BLaER1 treated with 17β-estradiol and CSF1 and Interleukin-3, amounts not matched to agents 10 nM and 100 nM (cell line): ENCODE data around the gene MEGF9.
A peak's percentile ranks its signal among the peaks of the same experiment; 100 is the strongest.

Source experiments
- H3K27ac ChIP-seq, 11 experiments: shearing (Covaris generic); formaldehyde crosslinking; 2 replicates each; pipeline ENCODE4 v1.8.1; 2022
- H3K27me3 ChIP-seq, 11 experiments: shearing (Covaris generic); formaldehyde crosslinking; 2 replicates each; pipeline ENCODE4 v1.8.1; 2022
- H3K36me3 ChIP-seq, 11 experiments: shearing (Covaris generic); formaldehyde crosslinking; 2 replicates each; pipeline ENCODE4 v1.8.1; 2022
- H3K4me1 ChIP-seq, 10 experiments: shearing (Covaris generic); formaldehyde crosslinking; 2 replicates each; pipeline ENCODE4 v1.8.1; 2022
- H3K4me2 ChIP-seq, 11 experiments: shearing (Covaris generic); formaldehyde crosslinking; 2 replicates each; pipeline ENCODE4 v1.8.1; 2022
- H3K4me3 ChIP-seq, 10 experiments: shearing (Covaris generic); formaldehyde crosslinking; 2 replicates each; pipeline ENCODE4 v1.8.1; 2022
- H3K9ac ChIP-seq, 11 experiments: shearing (Covaris generic); formaldehyde crosslinking; 2 replicates each; pipeline ENCODE4 v1.8.1; 2022
- H3K9me3 ChIP-seq, 11 experiments: shearing (Covaris generic); formaldehyde crosslinking; replicated peaks in 1 of 11; 2 replicates each; pipeline ENCODE4 v1.8.1; 2022
- H4K20me1 ChIP-seq, 11 experiments: shearing (Covaris generic); formaldehyde crosslinking; 2 replicates each; pipeline ENCODE4 v1.8.1; 2022
- Cebpa-rat ChIP-seq, 11 experiments: shearing (Covaris generic); IDR thresholded peaks; 2 replicates each; pipeline ENCODE4 v1.8.1; 2022

The MEGF9 gene

GRCh38 chr9:120655005-120655622 lies 59.2 kb downstream of the MEGF9 start:
- Histone ChIP-seq H3K9ac (no peak overlapping the region), H3K4me2 (peak overlapping the region in 3 of 11 experiments; percentile 0 to 25 (median 13); a peak in 2 of 22 replicates), H3K4me3 (no peak overlapping the region), H3K27ac (no peak overlapping the region), H3K36me3 (peaks cover 0 to 70% (median 41%) of the 10 kb centered on the region in 11 experiments; a peak in 18 of 22 replicates), H3K27me3 (no peaks in the 10 kb centered on the region), H3K9me3 (no peaks in the 10 kb centered on the region), H3K4me1 (peaks cover 0 to 23% (median 0%) of the 10 kb centered on the region in 10 experiments; a peak in 7 of 20 replicates), H4K20me1 (peaks cover 0 to 79% (median 20%) of the 10 kb centered on the region in 11 experiments; a peak in 10 of 22 replicates)
- no peak for TF ChIP-seq Cebpa-rat (IDR thresholded peaks at IDR 0.05)

GRCh38 chr9:120654272-120654671 lies 60.0 kb downstream of the MEGF9 start:
- Histone ChIP-seq H4K20me1 (peaks cover 0 to 78% (median 18%) of the 10 kb centered on the region in 11 experiments; a peak in 11 of 22 replicates), H3K4me2 (no peak overlapping the region), H3K4me1 (peaks cover 0 to 22% (median 0%) of the 10 kb centered on the region in 10 experiments; a peak in 7 of 20 replicates), H3K9ac (no peak overlapping the region), H3K4me3 (no peak overlapping the region), H3K9me3 (no peaks in the 10 kb centered on the region), H3K27ac (no peak overlapping the region), H3K27me3 (no peaks in the 10 kb centered on the region), H3K36me3 (peaks cover 3 to 74% (median 48%) of the 10 kb centered on the region in 11 experiments; a peak in 19 of 22 replicates)
- no peak for TF ChIP-seq Cebpa-rat (IDR thresholded peaks at IDR 0.05)

GRCh38 chr9:120653762-120654161 lies 60.5 kb downstream of the MEGF9 start:
- no peak for TF ChIP-seq Cebpa-rat (IDR thresholded peaks at IDR 0.05)
- Histone ChIP-seq H3K9ac (no peak overlapping the region), H3K4me3 (no peak overlapping the region), H3K36me3 (peaks cover 3 to 72% (median 48%) of the 10 kb centered on the region in 11 experiments; a peak in 19 of 22 replicates), H3K9me3 (no peaks in the 10 kb centered on the region), H3K4me2 (no peak overlapping the region), H3K27ac (no peak overlapping the region), H3K4me1 (peaks cover 0 to 22% (median 0%) of the 10 kb centered on the region in 10 experiments; a peak in 7 of 20 replicates), H3K27me3 (no peaks in the 10 kb centered on the region), H4K20me1 (peaks cover 0 to 79% (median 16%) of the 10 kb centered on the region in 11 experiments; a peak in 10 of 22 replicates)

GRCh38 chr9:120652934-120653333 lies 61.3 kb downstream of the MEGF9 start:
- H3K9ac ChIP-seq: no peak overlapping the region
- peak overlapping the region in 2 of 11 experiments; percentile 21 to 39; a peak in 3 of 22 replicates for H3K4me2 ChIP-seq
- H3K27me3 ChIP-seq: no peaks in the 10 kb centered on the region
- peaks cover 0 to 22% (median 0%) of the 10 kb centered on the region in 10 experiments; a peak in 7 of 20 replicates for H3K4me1 ChIP-seq
- H3K36me3 ChIP-seq: peaks cover 3 to 64% (median 43%) of the 10 kb centered on the region in 11 experiments; a peak in 18 of 22 replicates
- TF ChIP-seq Cebpa-rat (IDR thresholded peaks at IDR 0.05): no peak
- peaks cover 0 to 79% (median 16%) of the 10 kb centered on the region in 11 experiments; a peak in 10 of 22 replicates for H4K20me1 ChIP-seq
- H3K9me3 ChIP-seq: no peaks in the 10 kb centered on the region
- H3K4me3 ChIP-seq: no peak overlapping the region
- H3K27ac ChIP-seq: no peak overlapping the region

- Histone ChIP-seq H3K27me3 (no peaks in the 10 kb centered on the region), H3K9me3 (no peaks in the 10 kb centered on the region), H3K9ac (no peak overlapping the region), H4K20me1 (peaks cover 0 to 70% (median 12%) of the 10 kb centered on the region in 11 experiments; a peak in 11 of 22 replicates), H3K4me2 (no peak overlapping the region), H3K27ac (no peak overlapping the region), H3K4me1 (peaks cover 0 to 30% (median under 1%) of the 10 kb centered on the region in 10 experiments; a peak in 10 of 20 replicates), H3K36me3 (peaks cover 3 to 54% (median 34%) of the 10 kb centered on the region in 11 experiments; a peak in 17 of 22 replicates), H3K4me3 (no peak overlapping the region)
- no peak for TF ChIP-seq Cebpa-rat (IDR thresholded peaks at IDR 0.05)
Measured at GRCh38 chr9:120650352-120650751, 63.9 kb downstream of the MEGF9 start.

GRCh38 chr9:120648581-120649197 lies 65.6 kb downstream of the MEGF9 start:
- Histone ChIP-seq H4K20me1 (peaks cover 0 to 59% (median 10%) of the 10 kb centered on the region in 11 experiments; a peak in 10 of 22 replicates), H3K4me1 (peaks cover 0 to 26% (median 2%) of the 10 kb centered on the region in 10 experiments; a peak in 6 of 20 replicates), H3K27me3 (no peaks in the 10 kb centered on the region), H3K36me3 (peaks cover 8 to 61% (median 47%) of the 10 kb centered on the region in 11 experiments; a peak in 20 of 22 replicates), H3K9ac (no peak overlapping the region), H3K4me3 (no peak overlapping the region), H3K9me3 (no peaks in the 10 kb centered on the region), H3K27ac (no peak overlapping the region), H3K4me2 (no peak overlapping the region)
- no peak for TF ChIP-seq Cebpa-rat (IDR thresholded peaks at IDR 0.05)

- H3K4me1 ChIP-seq: peaks cover 0 to 17% (median 2%) of the 10 kb centered on the region in 10 experiments; a peak in 6 of 20 replicates
- H4K20me1 ChIP-seq: peaks cover 0 to 49% (median 8%) of the 10 kb centered on the region in 11 experiments; a peak in 9 of 22 replicates
- TF ChIP-seq Cebpa-rat (IDR thresholded peaks at IDR 0.05): no peak
Measured at GRCh38 chr9:120646948-120647347, 67.3 kb downstream of the MEGF9 start.

GRCh38 chr9:120645760-120646159 lies 68.5 kb downstream of the MEGF9 start:
- no peak overlapping the region for H3K9ac ChIP-seq
- TF ChIP-seq Cebpa-rat (IDR thresholded peaks at IDR 0.05): no peak
- H3K9me3 ChIP-seq: peaks cover 0 to 12% (median 7%) of the 10 kb centered on the region in 11 experiments; a peak in 7 of 22 replicates
- no peak overlapping the region for H3K27ac ChIP-seq
- peaks cover 0 to 46% (median 4%) of the 10 kb centered on the region in 11 experiments; a peak in 9 of 22 replicates for H4K20me1 ChIP-seq
- no peaks in the 10 kb centered on the region for H3K27me3 ChIP-seq
- peaks cover 0 to 20% (median 2%) of the 10 kb centered on the region in 10 experiments; a peak in 6 of 20 replicates for H3K4me1 ChIP-seq
- H3K4me3 ChIP-seq: no peak overlapping the region
- peaks cover 10 to 80% (median 68%) of the 10 kb centered on the region in 11 experiments; a peak in 19 of 22 replicates for H3K36me3 ChIP-seq
- H3K4me2 ChIP-seq: no peak overlapping the region

More at GRCh38 chr9:120646948-120647347, 67.3 kb downstream of the MEGF9 start:
- no peak overlapping the region for H3K4me2 ChIP-seq
- H3K27ac ChIP-seq: no peak overlapping the region
- peaks cover 0 to 2% (median 0%) of the 10 kb centered on the region in 11 experiments; a peak in 3 of 22 replicates for H3K9me3 ChIP-seq
- H3K4me3 ChIP-seq: no peak overlapping the region
- H3K36me3 ChIP-seq: peaks cover 10 to 73% (median 57%) of the 10 kb centered on the region in 11 experiments; a peak in 19 of 22 replicates
- no peak overlapping the region for H3K9ac ChIP-seq
- H3K27me3 ChIP-seq: no peaks in the 10 kb centered on the region
